K562 (cell line): Measurements from ENCODE around the gene NEU1. TPM values are rescaled to one million over a fixed set of nuclear protein-coding genes. Genes with fewer than 3 reads are reported as not detected.

Source experiments
- CHAMP1 ChIP-seq: fragments of 450-650 bp; IDR thresholded peaks from 2 replicates; pipeline ENCODE4 v1.6.1; 2016; ENCODE audit warnings: mild to moderate bottlenecking
- GATAD2B ChIP-seq: fragments of 450-650 bp; IDR thresholded peaks from 2 replicates; pipeline ENCODE4 v1.6.1; 2017; ENCODE audit warnings: mild to moderate bottlenecking, borderline replicate concordance
- GMEB1 ChIP-seq: fragments of 250-450 bp; sonication (Bioruptor Pico); IDR thresholded peaks from 2 replicates; pipeline ENCODE4 v1.4.0; 2020; ENCODE audit warnings: mild to moderate bottlenecking
- LARP7 ChIP-seq: fragments of 450-650 bp; IDR thresholded peaks from 2 replicates; pipeline ENCODE4 v1.6.1; 2016
- MTA2 ChIP-seq: fragments of 450-650 bp; IDR thresholded peaks from 2 replicates; pipeline ENCODE4 v1.6.1; 2016; ENCODE audit warnings: low read depth
- NCOA4 ChIP-seq: fragments of 450-650 bp; IDR thresholded peaks from 2 replicates; pipeline ENCODE4 v1.6.1; 2018; ENCODE audit warnings: mild to moderate bottlenecking; ENCODE audit not compliant: partially characterized antibody
- SRSF7 ChIP-seq: fragments of 200-400 bp; formaldehyde crosslinking; optimal IDR thresholded peaks from 2 replicates; pipeline ENCODE3; 2017; ENCODE audit warnings: mild to moderate bottlenecking, low read depth, low read length
- TEAD2 ChIP-seq: fragments of 450-650 bp; IDR thresholded peaks from 2 replicates; pipeline ENCODE4 v1.6.1; 2016; ENCODE audit warnings: missing genetic modification characterization, control low read depth, missing compliant biosample characterization
- ZNF316 ChIP-seq: fragments of 450-650 bp; IDR thresholded peaks from 2 replicates; pipeline ENCODE4 v1.6.1; 2016
- ZNF695 ChIP-seq: fragments of 450-650 bp; formaldehyde crosslinking; IDR thresholded peaks from 2 replicates; pipeline ENCODE4 v1.4.0; 2020; ENCODE audit warnings: mild to moderate bottlenecking, moderate library complexity
- ZNF707 ChIP-seq: fragments of 250-450 bp; sonication (Bioruptor Pico); conservative IDR thresholded peaks from 2 replicates; pipeline ENCODE4 v1.8.0; 2022; ENCODE audit warnings: inconsistent platforms, mild to moderate bottlenecking, moderate library complexity
- polyA plus RNA-seq, 8 experiments: library from polyadenylated mRNA; depleted of rRNA in 4 of 8; stranded (reverse) in 5 of 8; unstranded in 3 of 8; fragments of >200 nt; fragmentation: Nextera tagmentation in 2 of 8; fragmentation: Illumina TruSeq in 1 of 8; extraction: Ambion mirVana in 2 of 8; extraction: Trizol in 1 of 8; gene quantifications; 2 replicates each; pipeline versions ENCODE4 v1.2.1 to v1.2.3, GENCODE V29; 2011 to 2014; ENCODE audit warnings: inconsistent platforms in 1 of 8, missing spikeins in 1 of 8
- total RNA-seq, 7 experiments: library from RNA; depleted of rRNA in 6 of 7; stranded (reverse); fragments of >200 nt in 6 of 7; fragmentation: Illumina TruSeq in 2 of 7; extraction: Trizol in 2 of 7; gene quantifications; 2 replicates each; pipeline versions ENCODE4 v1.2.1 to v1.2.3, GENCODE V29; 2011 to 2021; ENCODE audit warnings: low replicate concordance in 1 of 7
- TF ChIP-seq, protein P1 (sequence below): sonication (generic); formaldehyde crosslinking; IDR thresholded peaks from 2 replicates; pipeline ENCODE4 v1.8.1; 2023; ENCODE audit warnings: missing genetic modification reagents, mild to moderate bottlenecking, borderline replicate concordance
- TF ChIP-seq, protein P2 (sequence below): sonication (generic); formaldehyde crosslinking; IDR thresholded peaks from 2 replicates; pipeline ENCODE4 v1.8.0; 2023; ENCODE audit warnings: missing genetic modification reagents, mild to moderate bottlenecking, borderline replicate concordance

NEU1 gene
- total and polyA plus RNA-seq, 9 of the 15 experiments (the other 6 are each of a cell fraction or from before 2014, with no cell fraction given) = 14.8 to 67.8 (median 51.0) TPM

DNA sequence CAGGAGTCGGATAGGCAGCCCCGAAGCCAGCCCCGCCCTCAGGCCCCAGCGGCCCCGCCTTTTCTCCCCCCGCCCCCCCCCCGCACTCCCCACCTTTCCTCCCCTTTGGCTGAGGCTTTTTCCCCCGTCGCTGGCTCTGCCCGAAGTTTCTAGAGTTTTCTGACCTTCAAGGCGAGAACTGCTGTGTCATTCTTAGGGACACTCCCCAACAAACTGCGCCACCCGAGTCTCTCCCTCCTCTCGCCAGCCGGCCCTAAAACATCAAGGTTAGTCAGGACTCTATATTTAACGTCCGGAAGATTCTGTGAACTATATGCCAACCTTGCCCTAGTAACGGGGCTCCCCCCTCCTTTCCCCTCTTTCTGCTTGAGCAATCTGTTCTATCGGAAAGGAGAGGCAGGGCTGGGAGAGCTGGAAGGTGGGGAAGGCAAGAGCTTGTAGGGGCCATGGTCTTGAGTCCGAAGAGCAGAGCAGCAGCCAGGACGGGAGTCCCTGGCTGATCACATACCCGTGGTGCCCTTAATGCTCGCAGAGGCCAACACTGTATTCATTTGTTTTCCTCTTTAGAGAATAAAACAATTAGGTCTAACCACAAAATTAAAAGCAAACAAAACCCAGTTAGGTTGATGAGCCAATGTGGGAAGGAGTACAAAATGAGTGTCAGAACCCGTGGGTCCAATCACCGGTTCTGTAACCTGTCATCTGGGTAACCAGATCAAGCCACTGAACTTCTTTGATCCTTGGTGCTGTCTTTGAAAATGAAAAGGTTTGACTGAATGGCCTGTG, 40.4 kb downstream of the NEU1 start (continued):
- TF ChIP-seq MTA2 = no peak
- TF ChIP-seq ZNF316 = peak; percentile 99
- no peak for TF ChIP-seq NCOA4
- TF ChIP-seq GATAD2B = no peak
- peak; percentile 15; the same call in 1 of the 2 replicates for TF ChIP-seq ZNF707 (CRISPR knock-in tag)
- TF ChIP-seq TEAD2 (tag) = no peak
- no peak for TF ChIP-seq CHAMP1
- TF ChIP-seq LARP7 = peak; percentile 62; the same call in 1 of the 2 replicates
- TF ChIP-seq, protein P1, sequence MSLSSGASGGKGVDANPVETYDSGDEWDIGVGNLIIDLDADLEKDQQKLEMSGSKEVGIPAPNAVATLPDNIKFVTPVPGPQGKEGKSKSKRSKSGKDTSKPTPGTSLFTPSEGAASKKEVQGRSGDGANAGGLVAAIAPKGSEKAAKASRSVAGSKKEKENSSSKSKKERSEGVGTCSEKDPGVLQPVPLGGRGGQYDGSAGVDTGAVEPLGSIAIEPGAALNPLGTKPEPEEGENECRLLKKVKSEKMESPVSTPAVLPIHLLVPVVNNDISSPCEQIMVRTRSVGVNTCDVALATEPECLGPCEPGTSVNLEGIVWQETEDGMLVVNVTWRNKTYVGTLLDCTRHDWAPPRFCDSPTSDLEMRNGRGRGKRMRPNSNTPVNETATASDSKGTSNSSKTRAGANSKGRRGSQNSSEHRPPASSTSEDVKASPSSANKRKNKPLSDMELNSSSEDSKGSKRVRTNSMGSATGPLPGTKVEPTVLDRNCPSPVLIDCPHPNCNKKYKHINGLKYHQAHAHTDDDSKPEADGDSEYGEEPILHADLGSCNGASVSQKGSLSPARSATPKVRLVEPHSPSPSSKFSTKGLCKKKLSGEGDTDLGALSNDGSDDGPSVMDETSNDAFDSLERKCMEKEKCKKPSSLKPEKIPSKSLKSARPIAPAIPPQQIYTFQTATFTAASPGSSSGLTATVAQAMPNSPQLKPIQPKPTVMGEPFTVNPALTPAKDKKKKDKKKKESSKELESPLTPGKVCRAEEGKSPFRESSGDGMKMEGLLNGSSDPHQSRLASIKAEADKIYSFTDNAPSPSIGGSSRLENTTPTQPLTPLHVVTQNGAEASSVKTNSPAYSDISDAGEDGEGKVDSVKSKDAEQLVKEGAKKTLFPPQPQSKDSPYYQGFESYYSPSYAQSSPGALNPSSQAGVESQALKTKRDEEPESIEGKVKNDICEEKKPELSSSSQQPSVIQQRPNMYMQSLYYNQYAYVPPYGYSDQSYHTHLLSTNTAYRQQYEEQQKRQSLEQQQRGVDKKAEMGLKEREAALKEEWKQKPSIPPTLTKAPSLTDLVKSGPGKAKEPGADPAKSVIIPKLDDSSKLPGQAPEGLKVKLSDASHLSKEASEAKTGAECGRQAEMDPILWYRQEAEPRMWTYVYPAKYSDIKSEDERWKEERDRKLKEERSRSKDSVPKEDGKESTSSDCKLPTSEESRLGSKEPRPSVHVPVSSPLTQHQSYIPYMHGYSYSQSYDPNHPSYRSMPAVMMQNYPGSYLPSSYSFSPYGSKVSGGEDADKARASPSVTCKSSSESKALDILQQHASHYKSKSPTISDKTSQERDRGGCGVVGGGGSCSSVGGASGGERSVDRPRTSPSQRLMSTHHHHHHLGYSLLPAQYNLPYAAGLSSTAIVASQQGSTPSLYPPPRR (CRISPR knock-in tag) = no peak
- 0 out of 2 replicates have a peak, but pooled peaks have one; percentile 3 for TF ChIP-seq ZNF695 (CRISPR knock-in tag)
- no peak for TF ChIP-seq GMEB1 (CRISPR knock-in tag)
- no peak for TF ChIP-seq SRSF7
- TF ChIP-seq, protein P2, sequence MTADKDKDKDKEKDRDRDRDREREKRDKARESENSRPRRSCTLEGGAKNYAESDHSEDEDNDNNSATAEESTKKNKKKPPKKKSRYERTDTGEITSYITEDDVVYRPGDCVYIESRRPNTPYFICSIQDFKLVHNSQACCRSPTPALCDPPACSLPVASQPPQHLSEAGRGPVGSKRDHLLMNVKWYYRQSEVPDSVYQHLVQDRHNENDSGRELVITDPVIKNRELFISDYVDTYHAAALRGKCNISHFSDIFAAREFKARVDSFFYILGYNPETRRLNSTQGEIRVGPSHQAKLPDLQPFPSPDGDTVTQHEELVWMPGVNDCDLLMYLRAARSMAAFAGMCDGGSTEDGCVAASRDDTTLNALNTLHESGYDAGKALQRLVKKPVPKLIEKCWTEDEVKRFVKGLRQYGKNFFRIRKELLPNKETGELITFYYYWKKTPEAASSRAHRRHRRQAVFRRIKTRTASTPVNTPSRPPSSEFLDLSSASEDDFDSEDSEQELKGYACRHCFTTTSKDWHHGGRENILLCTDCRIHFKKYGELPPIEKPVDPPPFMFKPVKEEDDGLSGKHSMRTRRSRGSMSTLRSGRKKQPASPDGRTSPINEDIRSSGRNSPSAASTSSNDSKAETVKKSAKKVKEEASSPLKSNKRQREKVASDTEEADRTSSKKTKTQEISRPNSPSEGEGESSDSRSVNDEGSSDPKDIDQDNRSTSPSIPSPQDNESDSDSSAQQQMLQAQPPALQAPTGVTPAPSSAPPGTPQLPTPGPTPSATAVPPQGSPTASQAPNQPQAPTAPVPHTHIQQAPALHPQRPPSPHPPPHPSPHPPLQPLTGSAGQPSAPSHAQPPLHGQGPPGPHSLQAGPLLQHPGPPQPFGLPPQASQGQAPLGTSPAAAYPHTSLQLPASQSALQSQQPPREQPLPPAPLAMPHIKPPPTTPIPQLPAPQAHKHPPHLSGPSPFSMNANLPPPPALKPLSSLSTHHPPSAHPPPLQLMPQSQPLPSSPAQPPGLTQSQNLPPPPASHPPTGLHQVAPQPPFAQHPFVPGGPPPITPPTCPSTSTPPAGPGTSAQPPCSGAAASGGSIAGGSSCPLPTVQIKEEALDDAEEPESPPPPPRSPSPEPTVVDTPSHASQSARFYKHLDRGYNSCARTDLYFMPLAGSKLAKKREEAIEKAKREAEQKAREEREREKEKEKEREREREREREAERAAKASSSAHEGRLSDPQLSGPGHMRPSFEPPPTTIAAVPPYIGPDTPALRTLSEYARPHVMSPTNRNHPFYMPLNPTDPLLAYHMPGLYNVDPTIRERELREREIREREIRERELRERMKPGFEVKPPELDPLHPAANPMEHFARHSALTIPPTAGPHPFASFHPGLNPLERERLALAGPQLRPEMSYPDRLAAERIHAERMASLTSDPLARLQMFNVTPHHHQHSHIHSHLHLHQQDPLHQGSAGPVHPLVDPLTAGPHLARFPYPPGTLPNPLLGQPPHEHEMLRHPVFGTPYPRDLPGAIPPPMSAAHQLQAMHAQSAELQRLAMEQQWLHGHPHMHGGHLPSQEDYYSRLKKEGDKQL = no peak
